GM18502 (cell line): ENCODE measurements around the gene IER3.

Source experiments
- ATAC-seq: cut with Tn5 transposase; IDR thresholded peaks from one replicate; pipeline ENCODE4 v1.9.1; 2021; ENCODE audit warnings: mild to moderate bottlenecking; ENCODE audit not compliant: unreplicated experiment, poor library complexity

Gene IER3

GRCh38 chr6:30711758-30712380 is 32.5 kb downstream of the IER3 start:
- ATAC-seq: no peak

- no peak for ATAC-seq
These were observed 35.1 kb downstream of the IER3 start for GRCh38 chr6:30709101-30709868.

- ATAC-seq: no peak
These were observed 37.0 kb downstream of the IER3 start for GRCh38 chr6:30707281-30707850.

GRCh38 chr6:30705620-30706019 is 38.7 kb downstream of the IER3 start:
- no peak for ATAC-seq

- no peak for ATAC-seq
These were observed 40.5 kb downstream of the IER3 start for GRCh38 chr6:30703821-30704220.

GRCh38 chr6:30703011-30703410 is 41.3 kb downstream of the IER3 start:
- ATAC-seq: no peak

- ATAC-seq: no peak
These were observed 44.0 kb downstream of the IER3 start for GRCh38 chr6:30700340-30700739.

GRCh38 chr6:30696432-30696831 is 47.9 kb downstream of the IER3 start:
- no peak for ATAC-seq
